Caco-2 (cell line): ENCODE results near the gene LTA4H. TPM values are rescaled to one million over a fixed set of nuclear protein-coding genes. Genes with fewer than 3 reads are reported as not detected.

Experiments
- BruUV-seq: library from RNA; stranded (reverse); fragments of 400-500 nt; replicated peaks from 2 replicates; lab custom pipeline; 2021; lab: Mats Ljungman, UMichigan
- CTCF ChIA-PET: fragments of 300-600 bp; sonication (Branson Sonifier 250); formaldehyde crosslinking; loops from one replicate; lab custom pipeline; 2022; ENCODE audit warnings: antibody characterized with exemption; lab: Charles Lee
- POLR2A ChIA-PET: fragments of 300-600 bp; sonication (Branson Sonifier 250); formaldehyde crosslinking; loops from one replicate; lab custom pipeline; 2022; ENCODE audit warnings: antibody characterized with exemption; lab: Charles Lee
- DNase-seq, 2 experiments: peaks; one replicate each; pipeline versions ENCODE4 v3.0.0 to v3.0.0-alpha.2; 2020 to 2022
- H3K27me3 ChIP-seq: replicated peaks from 2 replicates; pipeline ENCODE4 v1.6.0; 2011; ENCODE audit warnings: low read length; ENCODE audit not compliant: control insufficient read depth, insufficient read depth
- H3K36me3 ChIP-seq: 2 replicates; pipeline ENCODE4 v1.5.1; 2011; ENCODE audit warnings: low read length; ENCODE audit not compliant: control insufficient read depth, insufficient read depth
- H3K4me1 ChIP-seq: fragments of 250-450 bp; sonication (Bioruptor Pico); 2 replicates; pipeline ENCODE4 v1.5.1; 2020; ENCODE audit warnings: mild to moderate bottlenecking
- H3K4me3 ChIP-seq: 2 replicates; pipeline ENCODE4 v1.5.1; 2011; ENCODE audit warnings: low read depth, mild to moderate bottlenecking, control low read depth, low read length
- H3K9me3 ChIP-seq: fragments of 250-450 bp; sonication (Bioruptor Pico); 2 replicates; pipeline ENCODE4 v1.5.1; 2020; ENCODE audit warnings: mild to moderate bottlenecking, moderate library complexity
- H3K27ac Mint-ChIP-seq: one replicate; pipeline ENCODE4 v1.8.0; 2022; ENCODE audit warnings: mixed read lengths; ENCODE audit not compliant: unreplicated experiment
- H3K27me3 Mint-ChIP-seq: one replicate; pipeline ENCODE4 v1.8.0; 2022; ENCODE audit warnings: mixed read lengths; ENCODE audit not compliant: insufficient read depth, unreplicated experiment
- H3K36me3 Mint-ChIP-seq: one replicate; pipeline ENCODE4 v1.8.0; 2022; ENCODE audit warnings: mild to moderate bottlenecking, mixed read lengths; ENCODE audit not compliant: insufficient read depth, unreplicated experiment
- H3K4me1 Mint-ChIP-seq: one replicate; pipeline ENCODE4 v1.8.0; 2022; ENCODE audit warnings: low read depth, mixed read lengths; ENCODE audit not compliant: unreplicated experiment
- H3K4me3 Mint-ChIP-seq: one replicate; pipeline ENCODE4 v1.8.0; 2022; ENCODE audit warnings: mild to moderate bottlenecking, moderate library complexity, mixed read lengths; ENCODE audit not compliant: unreplicated experiment
- H3K9me3 Mint-ChIP-seq: one replicate; pipeline ENCODE4 v1.8.0; 2022; ENCODE audit warnings: mixed read lengths; ENCODE audit not compliant: unreplicated experiment
- intact Hi-C: fragments of 100-400 bp; cut with micrococcal nuclease; formaldehyde crosslinking; loops from one replicate; pipeline ENCODE4 v1.10.0; 2022; ENCODE audit not compliant: unreplicated experiment
- total RNA-seq: library from RNA; stranded (reverse); gene quantifications from 2 replicates; pipeline ENCODE4 v1.2.3, GENCODE V29; 2022
- TF ChIP-seq, protein P1 (sequence below), 2 experiments: fragments of 200-600 bp in 1 of 2; IDR thresholded peaks; 1 replicate in 1 of 2; 2 replicates in 1 of 2; pipeline versions ENCODE4 v1.5.1 to v1.8.0; 2011 to 2022; ENCODE audit warnings: antibody characterized with exemption in 1 of 2, control low read depth in 1 of 2, inconsistent platforms in 1 of 2, low read depth in 1 of 2, low read length in 1 of 2, mild to moderate bottlenecking in 1 of 2, moderate library complexity in 1 of 2; ENCODE audit not compliant: insufficient read depth in 1 of 2, severe bottlenecking in 1 of 2, unreplicated experiment in 1 of 2

Gene LTA4H
- total RNA-seq, 1 experiment from 2014 or later: 56.7 TPM

- H3K4me3 Mint-ChIP-seq: no peak overlapping the region
- BruUV-seq: no TSS peak
- DNase-seq: no peak
Observed at GRCh38 chr12:96077081-96077480, 41.7 kb upstream of the LTA4H start.

DNA sequence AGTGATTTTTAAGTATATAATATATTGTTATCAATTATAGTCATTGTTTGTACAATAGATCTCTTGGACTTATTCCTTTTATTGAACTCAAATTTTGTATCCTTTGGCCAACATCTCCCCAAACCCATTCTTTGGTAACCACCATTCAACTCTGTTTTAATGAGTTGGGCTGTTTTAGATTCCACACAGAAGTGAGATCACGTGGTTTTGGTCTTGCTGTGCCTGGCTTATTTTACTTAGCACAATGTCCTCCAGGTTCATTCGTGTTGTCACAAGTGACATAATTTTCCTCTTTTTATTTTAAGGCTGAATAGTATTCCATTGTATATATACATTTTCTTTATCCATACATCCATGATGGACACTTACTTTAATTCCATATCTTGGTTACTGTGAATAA lies 40.2 kb upstream of the LTA4H start:
- ChIA-PET POLR2A (no interaction called here), CTCF (interaction anchor here (0.6 kb wide), 1 partner anchor 120 kb away, joined by 3 read pairs; no protein-coding TSS in a partner anchor)
- Mint-ChIP-seq H3K4me3 (no peak overlapping the region), H3K27me3 (no peaks in the 10 kb centered on the region), H3K36me3 (no peaks in the 10 kb centered on the region), H3K9me3 (no peaks in the 10 kb centered on the region), H3K4me1 (peaks cover 7% of the 10 kb centered on the region), H3K27ac (no peak overlapping the region)
- Histone ChIP-seq H3K9me3 (no peaks in the 10 kb centered on the region), H3K36me3 (no peaks in the 10 kb centered on the region), H3K4me1 (no peaks in the 10 kb centered on the region), H3K27me3 (no peaks in the 10 kb centered on the region), H3K4me3 (no peak overlapping the region)
- intact Hi-C loops: no loop called here
- BruUV-seq: no TSS peak
- DNase-seq: no peak
- TF ChIP-seq, protein P1, sequence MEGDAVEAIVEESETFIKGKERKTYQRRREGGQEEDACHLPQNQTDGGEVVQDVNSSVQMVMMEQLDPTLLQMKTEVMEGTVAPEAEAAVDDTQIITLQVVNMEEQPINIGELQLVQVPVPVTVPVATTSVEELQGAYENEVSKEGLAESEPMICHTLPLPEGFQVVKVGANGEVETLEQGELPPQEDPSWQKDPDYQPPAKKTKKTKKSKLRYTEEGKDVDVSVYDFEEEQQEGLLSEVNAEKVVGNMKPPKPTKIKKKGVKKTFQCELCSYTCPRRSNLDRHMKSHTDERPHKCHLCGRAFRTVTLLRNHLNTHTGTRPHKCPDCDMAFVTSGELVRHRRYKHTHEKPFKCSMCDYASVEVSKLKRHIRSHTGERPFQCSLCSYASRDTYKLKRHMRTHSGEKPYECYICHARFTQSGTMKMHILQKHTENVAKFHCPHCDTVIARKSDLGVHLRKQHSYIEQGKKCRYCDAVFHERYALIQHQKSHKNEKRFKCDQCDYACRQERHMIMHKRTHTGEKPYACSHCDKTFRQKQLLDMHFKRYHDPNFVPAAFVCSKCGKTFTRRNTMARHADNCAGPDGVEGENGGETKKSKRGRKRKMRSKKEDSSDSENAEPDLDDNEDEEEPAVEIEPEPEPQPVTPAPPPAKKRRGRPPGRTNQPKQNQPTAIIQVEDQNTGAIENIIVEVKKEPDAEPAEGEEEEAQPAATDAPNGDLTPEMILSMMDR (IDR thresholded peaks at IDR 0.05; ENCODE audit: insufficient read depth in 1 of 2, low read depth in 1 of 2, low read length in 1 of 2, severe bottlenecking in 1 of 2, unreplicated experiment in 1 of 2): no peak

More at GRCh38 chr12:96077081-96077480, 41.7 kb upstream of the LTA4H start:
- Histone ChIP-seq H3K27me3 (no peaks in the 10 kb centered on the region), H3K4me3 (no peak overlapping the region), H3K36me3 (no peaks in the 10 kb centered on the region), H3K9me3 (no peaks in the 10 kb centered on the region), H3K4me1 (no peaks in the 10 kb centered on the region)
- Mint-ChIP-seq H3K27ac (no peak overlapping the region), H3K27me3 (no peaks in the 10 kb centered on the region), H3K4me1 (peaks cover 8% of the 10 kb centered on the region), H3K36me3 (no peaks in the 10 kb centered on the region), H3K9me3 (no peaks in the 10 kb centered on the region)
- ChIA-PET CTCF (no interaction called here), POLR2A (no interaction called here)
- intact Hi-C loops: no loop called here
- TF ChIP-seq, protein P1 (IDR thresholded peaks at IDR 0.05; ENCODE audit: insufficient read depth in 1 of 2, low read depth in 1 of 2, low read length in 1 of 2, severe bottlenecking in 1 of 2, unreplicated experiment in 1 of 2): no peak

DNA sequence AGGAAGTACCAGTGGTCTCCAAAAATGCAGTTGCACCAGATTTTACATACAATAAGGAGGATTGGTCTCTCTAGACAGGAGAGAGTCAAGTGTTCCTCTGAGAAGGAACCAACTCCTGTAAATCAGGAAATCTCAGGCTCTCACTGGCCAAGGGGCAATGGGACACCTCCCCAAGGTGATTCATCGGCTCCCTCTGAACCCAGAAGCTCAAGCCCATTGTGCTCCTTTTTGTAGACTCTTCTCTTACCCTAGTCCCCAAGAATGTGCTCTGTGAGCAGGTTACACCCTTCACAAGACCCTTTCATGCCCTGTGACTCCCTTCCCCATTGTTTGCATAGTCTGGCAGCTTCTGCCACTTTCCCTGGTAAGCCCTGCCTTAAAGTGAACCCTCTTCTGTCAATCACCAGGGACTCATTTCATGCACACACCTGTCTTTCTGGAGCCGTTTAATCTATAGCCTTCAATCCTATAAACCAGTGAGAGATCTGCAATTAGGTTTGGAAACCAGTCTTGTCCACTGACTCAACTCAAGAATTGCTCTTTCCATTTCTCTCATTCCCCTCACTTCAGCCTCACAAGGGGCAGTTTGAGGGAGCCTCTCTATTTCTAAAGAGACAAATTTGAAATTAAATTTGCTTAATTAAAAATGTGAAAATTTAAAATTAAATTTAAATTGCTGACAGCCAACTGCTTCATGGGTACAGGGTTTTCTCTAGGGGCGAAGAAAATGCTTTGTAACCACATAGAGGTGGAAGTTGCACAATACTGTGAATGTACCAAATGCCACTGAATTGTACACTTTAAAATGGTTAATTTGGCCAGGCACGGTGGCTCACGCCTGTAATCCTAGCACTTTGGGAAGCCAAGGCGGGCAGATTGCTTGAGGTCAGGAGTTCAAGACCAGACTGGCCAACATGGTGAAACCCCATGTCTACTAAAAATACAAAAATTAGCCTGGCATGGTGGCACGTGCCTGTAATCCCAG lies 38.3 kb upstream of the LTA4H start:
- intact Hi-C loops: no loop called here
- POLR2A ChIA-PET: no interaction called here

More for the DNA sequence above, 38.3 kb upstream of the LTA4H start:
- no peaks in the 10 kb centered on the region for H3K27me3 Mint-ChIP-seq
- H3K4me3 Mint-ChIP-seq: no peak overlapping the region
- Histone ChIP-seq H3K4me1 (no peaks in the 10 kb centered on the region), H3K9me3 (no peaks in the 10 kb centered on the region), H3K4me3 (no peak overlapping the region), H3K27me3 (no peaks in the 10 kb centered on the region), H3K36me3 (no peaks in the 10 kb centered on the region)
- no peak for DNase-seq
- no peaks in the 10 kb centered on the region for H3K36me3 Mint-ChIP-seq
- TF ChIP-seq, protein P1 (IDR thresholded peaks at IDR 0.05; ENCODE audit: insufficient read depth in 1 of 2, low read depth in 1 of 2, low read length in 1 of 2, severe bottlenecking in 1 of 2, unreplicated experiment in 1 of 2): no peak
- H3K4me1 Mint-ChIP-seq: peaks cover 7% of the 10 kb centered on the region
- no TSS peak for BruUV-seq
- H3K9me3 Mint-ChIP-seq: no peaks in the 10 kb centered on the region
- no peak overlapping the region for H3K27ac Mint-ChIP-seq
- CTCF ChIA-PET: interaction anchor here (1.1 kb wide), 1 partner anchor 9 kb away, joined by 3 read pairs; no protein-coding TSS in a partner anchor
